Astrocyte of the cerebellum (primary cell): ENCODE measurements around the gene RAD9A.

Source experiments
- DNase-seq: peaks from one replicate; pipeline ENCODE4 v3.0.0-alpha.2; 2011; ENCODE audit warnings: low read depth
- H3K4me3 ChIP-seq: 2 replicates; pipeline ENCODE4 v1.5.1; 2011; ENCODE audit warnings: mild to moderate bottlenecking, low read depth, low read length, moderate library complexity
- CTCF ChIP-seq: IDR thresholded peaks from 2 replicates; pipeline ENCODE4 v1.5.1; 2012; ENCODE audit warnings: low read length, low read depth, moderate library complexity, mild to moderate bottlenecking; ENCODE audit errors: missing control alignments
- in situ Hi-C: cut with HindIII; loops from 2 replicates; pipeline ENCODE4 v1.10.0; 2017; ENCODE audit warnings: low sequenced_read_pairs

The RAD9A gene

GRCh38 chr11:67396587-67397389, 5.0 kb downstream of the RAD9A start:
- TF ChIP-seq CTCF: no peak
- DNase-seq: no peak
- in situ Hi-C loops: no loop called here
- H3K4me3 ChIP-seq: no peak overlapping the region

GRCh38 chr11:67397536-67397935, 5.8 kb downstream of the RAD9A start:
- in situ Hi-C loops: no loop called here
- TF ChIP-seq CTCF: no peak
- H3K4me3 ChIP-seq: no peak overlapping the region
- no peak for DNase-seq

GRCh38 chr11:67397986-67398660, 6.3 kb downstream of the RAD9A start:
- DNase-seq: no peak
- TF ChIP-seq CTCF: no peak
- no peak overlapping the region for H3K4me3 ChIP-seq
- in situ Hi-C loops: no loop called here

GRCh38 chr11:67398661-67399563, 7.1 kb downstream of the RAD9A start:
- TF ChIP-seq CTCF: no peak
- in situ Hi-C loops: no loop called here
- DNase-seq: no peak
- H3K4me3 ChIP-seq: no peak overlapping the region

- no peak for TF ChIP-seq CTCF
- peak overlapping the region; percentile 97 for H3K4me3 ChIP-seq
- no peak for DNase-seq
- in situ Hi-C loops: no loop called here
Measured at GRCh38 chr11:67400251-67400941, 8.6 kb downstream of the RAD9A start.
